SJCRH30 (cell line): ENCODE measurements around the gene KIF26B. TPM values are rescaled to one million over a fixed set of nuclear protein-coding genes. Genes with fewer than 3 reads are reported as not detected.
A peak's percentile ranks its signal among the peaks of the same experiment; 100 is the strongest.

Experiments used
- DNase-seq, 2 experiments: peaks; one replicate each; pipeline ENCODE4 v3.0.0-alpha.2; 2015 to 2020
- H3K27ac ChIP-seq: fragments of 250-450 bp; sonication (Bioruptor Pico); 2 replicates; pipeline ENCODE4 v1.5.1; 2020; ENCODE audit warnings: mild to moderate bottlenecking, moderate library complexity
- H3K27me3 ChIP-seq: fragments of 250-450 bp; sonication (Bioruptor Pico); 2 replicates; pipeline ENCODE4 v1.5.1; 2020; ENCODE audit warnings: mild to moderate bottlenecking, moderate library complexity
- H3K36me3 ChIP-seq: fragments of 250-450 bp; sonication (Bioruptor Pico); 2 replicates; pipeline ENCODE4 v1.5.1; 2020; ENCODE audit warnings: mild to moderate bottlenecking, moderate library complexity
- H3K4me1 ChIP-seq: fragments of 250-450 bp; sonication (Bioruptor Pico); 2 replicates; pipeline ENCODE4 v1.5.1; 2020; ENCODE audit warnings: mild to moderate bottlenecking, moderate library complexity
- H3K4me3 ChIP-seq: fragments of 250-450 bp; sonication (Bioruptor Pico); 2 replicates; pipeline ENCODE4 v1.5.1; 2020; ENCODE audit warnings: mild to moderate bottlenecking, moderate library complexity
- H3K9me3 ChIP-seq: fragments of 250-450 bp; sonication (Bioruptor Pico); replicated peaks from 2 replicates; pipeline ENCODE4 v1.5.1; 2020; ENCODE audit warnings: mild to moderate bottlenecking, moderate library complexity
- total RNA-seq: library from RNA; depleted of rRNA; stranded (reverse); fragments of >200 nt; shearing (Covaris generic); gene quantifications from 2 replicates; pipeline ENCODE4 v1.2.3, GENCODE V29; 2014

Gene KIF26B
- total RNA-seq, 1 experiment from 2014 or later = 14.4 TPM

GRCh38 chr1:245373131-245373530 lies 218.3 kb downstream of the KIF26B start:
- DNase-seq = no peak
- no peaks in the 10 kb centered on the region for H3K27me3 ChIP-seq
- no peak overlapping the region for H3K4me3 ChIP-seq
- peaks cover 3% of the 10 kb centered on the region; the same call in 1 of the 2 replicates for H3K4me1 ChIP-seq
- H3K9me3 ChIP-seq = no peaks in the 10 kb centered on the region
- H3K27ac ChIP-seq = no peak overlapping the region
- peaks cover 13% of the 10 kb centered on the region for H3K36me3 ChIP-seq

GRCh38 chr1:245375789-245376460 lies 221.1 kb downstream of the KIF26B start:
- H3K9me3 ChIP-seq = no peaks in the 10 kb centered on the region
- H3K4me1 ChIP-seq = peaks cover 11% of the 10 kb centered on the region
- H3K4me3 ChIP-seq = no peak overlapping the region
- DNase-seq = no peak
- no peak overlapping the region for H3K27ac ChIP-seq
- peaks cover 7% of the 10 kb centered on the region; the same call in 1 of the 2 replicates for H3K36me3 ChIP-seq
- H3K27me3 ChIP-seq = no peaks in the 10 kb centered on the region

- H3K4me1 ChIP-seq = peaks cover 9% of the 10 kb centered on the region; the same call in 1 of the 2 replicates
- no peaks in the 10 kb centered on the region for H3K27me3 ChIP-seq
- no peaks in the 10 kb centered on the region for H3K9me3 ChIP-seq
- no peak for DNase-seq
- no peak overlapping the region for H3K4me3 ChIP-seq
- no peak overlapping the region for H3K27ac ChIP-seq
- H3K36me3 ChIP-seq = 0 out of 2 replicates have a peak, but pooled peaks cover 3% of the 10 kb centered on the region
Measured at GRCh38 chr1:245377854-245378253, 223.1 kb downstream of the KIF26B start.

DNA sequence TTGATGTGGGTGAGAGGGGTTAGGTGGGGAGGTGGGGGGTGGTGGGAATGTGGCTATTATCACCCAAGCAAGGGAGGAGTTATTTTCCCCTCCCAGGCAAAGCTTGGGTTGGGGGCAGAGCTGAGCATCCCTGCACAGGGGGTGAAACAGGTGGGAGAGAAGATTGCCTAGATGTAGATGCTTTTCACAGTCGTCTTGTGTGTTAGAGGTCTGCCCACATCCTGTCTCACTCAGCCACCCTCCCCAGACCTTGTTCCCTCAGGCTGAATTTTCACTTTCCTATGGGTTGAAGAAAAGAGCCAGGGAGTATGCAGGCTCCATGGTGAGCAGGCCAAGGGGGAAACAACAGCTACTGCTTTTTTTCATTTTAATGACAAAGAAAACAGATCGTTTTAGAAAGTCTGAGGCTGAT lies 223.5 kb downstream of the KIF26B start:
- H3K4me1 ChIP-seq = peaks cover 9% of the 10 kb centered on the region; the same call in 1 of the 2 replicates
- no peak overlapping the region for H3K27ac ChIP-seq
- 0 out of 2 replicates have a peak, but pooled peaks cover 3% of the 10 kb centered on the region for H3K36me3 ChIP-seq
- H3K27me3 ChIP-seq = no peaks in the 10 kb centered on the region
- H3K9me3 ChIP-seq = no peaks in the 10 kb centered on the region
- no peak overlapping the region for H3K4me3 ChIP-seq
- DNase-seq = peak; percentile 16 to 61

DNA sequence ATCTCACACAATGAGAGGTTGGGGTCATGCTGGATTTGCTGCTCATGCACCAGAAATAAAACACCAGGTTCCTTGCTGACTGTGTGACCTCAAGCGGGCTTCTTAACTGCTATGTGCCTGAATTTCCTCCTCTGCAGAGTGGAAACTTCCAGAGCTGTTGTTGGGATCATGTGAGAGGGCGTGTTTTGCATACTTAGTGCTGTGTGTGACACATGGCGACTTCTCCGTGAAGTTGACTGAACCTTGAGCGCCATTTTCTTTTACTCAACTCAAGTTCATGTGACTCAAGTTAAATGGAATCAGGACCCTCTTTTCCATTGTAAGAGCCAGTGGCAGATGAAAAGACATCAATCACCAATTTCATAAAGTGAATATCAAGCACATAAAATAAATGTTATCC lies 224.0 kb downstream of the KIF26B start:
- no peaks in the 10 kb centered on the region for H3K27me3 ChIP-seq
- DNase-seq = no peak
- H3K4me1 ChIP-seq = peaks cover 9% of the 10 kb centered on the region; the same call in 1 of the 2 replicates
- no peak overlapping the region for H3K4me3 ChIP-seq
- H3K27ac ChIP-seq = no peak overlapping the region
- no peaks in the 10 kb centered on the region for H3K9me3 ChIP-seq
- H3K36me3 ChIP-seq = 0 out of 2 replicates have a peak, but pooled peaks cover 3% of the 10 kb centered on the region

DNA sequence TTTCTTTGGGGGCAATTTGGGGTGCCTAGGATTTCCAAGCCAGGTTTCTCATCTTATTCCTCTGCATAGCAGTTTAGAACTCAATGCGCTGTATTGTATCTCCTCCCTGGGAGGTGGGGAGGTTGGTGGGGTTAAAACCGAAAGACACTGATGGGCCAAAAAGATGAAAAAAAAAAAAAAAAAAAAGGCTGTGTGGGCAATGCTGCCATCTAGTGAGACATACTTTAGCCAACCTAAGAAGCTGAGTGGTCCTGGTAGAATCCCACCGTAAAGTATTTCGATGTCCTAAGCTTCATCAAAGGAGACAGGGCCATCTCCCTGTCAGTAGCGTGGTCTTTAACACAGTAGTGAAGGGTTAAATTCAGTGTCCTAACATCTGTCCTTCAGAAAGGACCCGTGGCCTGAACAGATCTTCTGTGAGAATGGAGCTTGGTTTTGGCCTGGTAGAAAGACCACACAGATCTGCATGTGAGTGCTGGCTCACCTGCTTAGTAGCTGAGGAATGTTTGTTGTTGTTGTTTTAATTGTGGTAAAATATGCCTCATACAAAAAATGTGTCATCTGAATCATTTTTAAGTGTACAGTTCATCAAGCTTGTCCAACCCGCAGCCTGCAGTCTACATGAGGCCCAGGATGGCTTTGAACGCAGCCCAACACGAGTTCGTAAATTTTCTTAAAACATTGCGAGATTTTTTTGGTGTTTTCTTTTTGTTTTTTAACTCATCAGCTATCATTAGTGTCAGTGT lies 226.2 kb downstream of the KIF26B start:
- H3K36me3 ChIP-seq = 0 out of 2 replicates have a peak, but pooled peaks cover 3% of the 10 kb centered on the region
- no peak for DNase-seq
- H3K27me3 ChIP-seq = no peaks in the 10 kb centered on the region
- no peak overlapping the region for H3K4me3 ChIP-seq
- peaks cover 9% of the 10 kb centered on the region; the same call in 1 of the 2 replicates for H3K4me1 ChIP-seq
- no peak overlapping the region for H3K27ac ChIP-seq
- H3K9me3 ChIP-seq = no peaks in the 10 kb centered on the region

DNA sequence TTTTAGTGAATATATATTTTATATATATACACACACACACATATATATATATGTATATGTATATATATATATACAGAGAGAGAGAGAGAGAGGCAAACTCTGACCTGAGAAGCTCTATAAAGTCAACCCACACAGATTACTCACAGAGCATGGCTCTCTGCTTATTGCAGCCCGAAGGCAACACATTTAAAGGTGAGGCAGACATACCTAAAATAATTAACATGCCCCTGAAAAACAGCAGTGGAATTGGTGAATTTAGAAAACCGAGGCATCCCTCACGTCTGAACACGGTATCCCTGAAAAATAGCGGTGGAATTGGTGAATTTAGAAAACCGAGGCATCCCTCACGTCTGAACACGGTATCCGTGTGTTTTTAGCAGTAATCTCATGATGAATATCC lies 228.2 kb downstream of the KIF26B start:
- Histone ChIP-seq H3K4me3 (no peak overlapping the region), H3K27me3 (no peaks in the 10 kb centered on the region), H3K9me3 (no peaks in the 10 kb centered on the region), H3K27ac (no peak overlapping the region), H3K36me3 (0 out of 2 replicates have a peak, but pooled peaks cover 3% of the 10 kb centered on the region), H3K4me1 (peaks cover 9% of the 10 kb centered on the region; the same call in 1 of the 2 replicates)
- no peak for DNase-seq

GRCh38 chr1:245383396-245384330 lies 228.9 kb downstream of the KIF26B start:
- Histone ChIP-seq H3K36me3 (0 out of 2 replicates have a peak, but pooled peaks cover 2% of the 10 kb centered on the region), H3K4me1 (peaks cover 5% of the 10 kb centered on the region; the same call in 1 of the 2 replicates), H3K27me3 (no peaks in the 10 kb centered on the region), H3K27ac (no peak overlapping the region), H3K9me3 (no peaks in the 10 kb centered on the region), H3K4me3 (no peak overlapping the region)
- DNase-seq = no peak

DNA sequence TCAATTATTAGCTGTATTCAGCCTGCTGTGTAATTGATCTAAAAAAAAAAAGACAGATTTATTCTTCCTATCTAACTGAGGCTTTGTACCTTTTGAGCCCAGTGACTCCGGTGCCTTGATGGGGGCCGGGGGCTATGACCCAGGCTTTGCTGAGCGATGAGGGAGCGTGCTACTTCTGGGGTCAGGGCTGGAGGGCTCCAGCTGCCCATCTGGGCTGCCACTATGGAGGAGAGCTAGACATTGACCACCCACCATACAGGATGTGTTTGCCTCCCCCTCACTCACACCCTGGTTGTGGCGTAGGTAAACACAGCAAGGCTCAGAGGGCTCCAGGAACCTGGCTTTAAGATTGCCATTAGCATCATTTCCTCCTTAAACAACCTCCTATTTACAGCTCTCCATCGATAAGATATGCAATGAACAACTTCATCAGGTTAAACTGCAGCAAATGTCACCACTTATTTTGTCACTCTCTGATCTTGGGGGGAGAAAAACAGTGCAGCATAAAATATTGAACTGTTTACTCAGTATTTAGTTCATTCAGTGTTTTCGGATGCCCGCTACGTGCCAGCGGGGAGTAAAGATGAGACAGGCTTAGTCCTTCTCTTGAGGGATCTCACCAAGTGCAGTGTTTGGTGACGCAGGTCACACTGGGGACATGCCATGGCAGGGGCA lies 231.6 kb downstream of the KIF26B start:
- Histone ChIP-seq H3K4me1 (no peaks in the 10 kb centered on the region), H3K27me3 (no peaks in the 10 kb centered on the region)

GRCh38 chr1:245388687-245389086 lies 233.9 kb downstream of the KIF26B start:
- H3K4me3 ChIP-seq = no peak overlapping the region
- DNase-seq = no peak
- H3K9me3 ChIP-seq = no peaks in the 10 kb centered on the region
- no peaks in the 10 kb centered on the region for H3K36me3 ChIP-seq
- no peaks in the 10 kb centered on the region for H3K27me3 ChIP-seq
- no peaks in the 10 kb centered on the region; the same call in 1 of the 2 replicates for H3K4me1 ChIP-seq
- H3K27ac ChIP-seq = no peak overlapping the region

More for the DNA sequence above, 231.6 kb downstream of the KIF26B start:
- H3K9me3 ChIP-seq = no peaks in the 10 kb centered on the region
- H3K27ac ChIP-seq = no peak overlapping the region
- H3K36me3 ChIP-seq = no peaks in the 10 kb centered on the region
- H3K4me3 ChIP-seq = no peak overlapping the region
- DNase-seq = no peak

- no peak for DNase-seq
- Histone ChIP-seq H3K27me3 (no peaks in the 10 kb centered on the region), H3K27ac (no peak overlapping the region), H3K36me3 (no peaks in the 10 kb centered on the region), H3K9me3 (no peaks in the 10 kb centered on the region), H3K4me3 (no peak overlapping the region), H3K4me1 (peaks cover 6% of the 10 kb centered on the region; the same call in 1 of the 2 replicates)
Measured at GRCh38 chr1:245389873-245390272, 235.1 kb downstream of the KIF26B start.

GRCh38 chr1:245390975-245391374 lies 236.2 kb downstream of the KIF26B start:
- H3K4me1 ChIP-seq = peaks cover 6% of the 10 kb centered on the region; the same call in 1 of the 2 replicates
- H3K27me3 ChIP-seq = no peaks in the 10 kb centered on the region
- H3K36me3 ChIP-seq = no peaks in the 10 kb centered on the region
- no peak overlapping the region for H3K4me3 ChIP-seq
- no peak for DNase-seq
- H3K9me3 ChIP-seq = no peaks in the 10 kb centered on the region
- H3K27ac ChIP-seq = no peak overlapping the region

- no peak overlapping the region for H3K4me3 ChIP-seq
- peak overlapping the region; percentile 17; the same call in 1 of the 2 replicates for H3K27ac ChIP-seq
- peak in 1 of 2 experiments; percentile 25 for DNase-seq
- H3K9me3 ChIP-seq = no peaks in the 10 kb centered on the region
- peaks cover 6% of the 10 kb centered on the region; the same call in 1 of the 2 replicates for H3K4me1 ChIP-seq
- no peaks in the 10 kb centered on the region for H3K27me3 ChIP-seq
- H3K36me3 ChIP-seq = no peaks in the 10 kb centered on the region
Measured at GRCh38 chr1:245393694-245394093, 238.9 kb downstream of the KIF26B start.

DNA sequence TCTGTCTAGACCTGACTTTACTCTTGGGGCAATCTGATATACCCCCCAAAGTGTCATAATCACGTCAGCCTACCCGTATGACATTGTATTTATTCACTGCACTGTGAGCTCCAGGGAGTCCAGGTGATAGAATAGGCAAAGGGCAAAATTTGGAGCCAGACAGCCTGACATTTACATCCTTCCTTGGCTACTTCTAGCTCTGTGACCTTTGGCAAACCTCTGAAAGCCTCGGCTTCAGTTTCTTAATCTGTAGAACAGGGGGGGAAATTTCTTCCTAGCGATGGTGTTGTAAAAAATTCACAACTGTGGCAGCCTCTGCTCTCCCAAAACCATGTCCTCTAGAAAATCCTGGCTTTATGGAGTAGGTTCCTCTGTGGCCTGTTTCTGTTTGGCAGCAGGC lies 240.9 kb downstream of the KIF26B start:
- no peak for DNase-seq
- Histone ChIP-seq H3K4me3 (no peak overlapping the region), H3K27me3 (no peaks in the 10 kb centered on the region), H3K36me3 (0 out of 2 replicates have a peak, but pooled peaks cover 2% of the 10 kb centered on the region), H3K27ac (no peak overlapping the region), H3K9me3 (no peaks in the 10 kb centered on the region), H3K4me1 (peaks cover 6% of the 10 kb centered on the region; the same call in 1 of the 2 replicates)
